Activated CD8-positive, alpha-beta T cell treated with anti-CD3 and anti-CD28 coated beads for 36 hours (primary cell): Measurements from ENCODE around the gene HNRNPUL1. TPM values are rescaled to one million over a fixed set of nuclear protein-coding genes. Genes with fewer than 3 reads are reported as not detected.
A peak's percentile ranks its signal among the peaks of the same experiment; 100 is the strongest.

Experiments
- ATAC-seq: fragments of 200-7000 bp; cut with Tn5 transposase; one replicate; pipeline ENCODE4 v1.10.0; 2021; ENCODE audit warnings: mild to moderate bottlenecking, moderate library complexity
- CTCF ChIA-PET: fragments of 350-600 bp; sonication (Branson Sonifier 250); formaldehyde crosslinking; loops from one replicate; lab custom pipeline; 2021; ENCODE audit warnings: antibody characterized with exemption; lab: Charles Lee
- POLR2A ChIA-PET: fragments of 350-600 bp; sonication (Branson Sonifier 250); formaldehyde crosslinking; loops from one replicate; lab custom pipeline; 2021; ENCODE audit warnings: antibody characterized with exemption; lab: Charles Lee
- DNase-seq: peaks from one replicate; pipeline ENCODE4 v3.0.0-alpha.2; 2020
- H3K27ac Mint-ChIP-seq: one replicate; pipeline ENCODE4 v1.8.0; 2021; ENCODE audit warnings: mild to moderate bottlenecking, mixed read lengths
- H3K27me3 Mint-ChIP-seq: one replicate; pipeline ENCODE4 v1.8.0; 2021; ENCODE audit warnings: mixed read lengths
- H3K36me3 Mint-ChIP-seq: one replicate; pipeline ENCODE4 v1.8.0; 2021; ENCODE audit warnings: low read depth, mixed read lengths
- H3K4me1 Mint-ChIP-seq: one replicate; pipeline ENCODE4 v1.8.0; 2021; ENCODE audit warnings: low read depth, mixed read lengths
- H3K4me3 Mint-ChIP-seq: one replicate; pipeline ENCODE4 v1.8.0; 2021; ENCODE audit warnings: mild to moderate bottlenecking, moderate library complexity, mixed read lengths
- H3K9me3 Mint-ChIP-seq: one replicate; pipeline ENCODE4 v1.8.0; 2021; ENCODE audit warnings: mixed read lengths
- CTCF ChIP-seq: fragments of 200-600 bp; IDR thresholded peaks from one replicate; pipeline ENCODE4 v1.8.0; 2022; ENCODE audit warnings: antibody characterized with exemption, mild to moderate bottlenecking
- intact Hi-C: fragments of 100-400 bp; cut with micrococcal nuclease; formaldehyde crosslinking; loops from one replicate; pipeline ENCODE4 v1.10.0; 2022
- total RNA-seq, 2 experiments: library from RNA; stranded (reverse); gene quantifications; one replicate each; pipeline ENCODE4 v1.2.3, GENCODE V29; 2021

Gene HNRNPUL1
- total RNA-seq, 2 experiments from 2014 or later, result 257 to 259 TPM

- H3K4me3 Mint-ChIP-seq, result no peak overlapping the region
- intact Hi-C loops, result no loop called here
- DNase-seq, result no peak
- peaks cover 7% of the 10 kb centered on the region for H3K27me3 Mint-ChIP-seq
- H3K9me3 Mint-ChIP-seq, result no peaks in the 10 kb centered on the region
- POLR2A ChIA-PET, result interaction anchor here (1.0 kb wide), 1 partner anchor 14 kb away, joined by 3 read pairs; the partner anchor contains the start of gene HNRNPUL1
- no peak for TF ChIP-seq CTCF
- CTCF ChIA-PET, result interaction anchor here (1.3 kb wide), 1 partner anchor 13 kb away, joined by 5 read pairs; no protein-coding TSS in a partner anchor
- no peak for ATAC-seq
- H3K27ac Mint-ChIP-seq, result no peak overlapping the region
- no peaks in the 10 kb centered on the region for H3K36me3 Mint-ChIP-seq
- H3K4me1 Mint-ChIP-seq, result no peaks in the 10 kb centered on the region
Observed at GRCh38 chr19:41249707-41250423, 14.3 kb upstream of the HNRNPUL1 start.

GRCh38 chr19:41253660-41254059 lies 10.5 kb upstream of the HNRNPUL1 start:
- Mint-ChIP-seq H3K9me3 (no peaks in the 10 kb centered on the region), H3K4me1 (no peaks in the 10 kb centered on the region), H3K4me3 (no peak overlapping the region), H3K36me3 (no peaks in the 10 kb centered on the region), H3K27me3 (peaks cover 7% of the 10 kb centered on the region), H3K27ac (no peak overlapping the region)
- ATAC-seq (no peak), DNase-seq (no peak)
- no peak for TF ChIP-seq CTCF
- intact Hi-C loops, result no loop called here
- ChIA-PET POLR2A (no interaction called here), CTCF (no interaction called here)

GRCh38 chr19:41255171-41255570 lies 9.0 kb upstream of the HNRNPUL1 start:
- intact Hi-C loops, result no loop called here
- POLR2A ChIA-PET, result no interaction called here
- ATAC-seq (no peak), DNase-seq (no peak)
- Mint-ChIP-seq H3K9me3 (no peaks in the 10 kb centered on the region), H3K36me3 (no peaks in the 10 kb centered on the region), H3K27me3 (peaks cover 7% of the 10 kb centered on the region), H3K4me1 (no peaks in the 10 kb centered on the region), H3K4me3 (no peak overlapping the region), H3K27ac (no peak overlapping the region)
- no peak for TF ChIP-seq CTCF
- CTCF ChIA-PET, result interaction anchor here (1.3 kb wide), 1 partner anchor 50 kb away, joined by 3 read pairs; no protein-coding TSS in a partner anchor

- Mint-ChIP-seq H3K36me3 (peaks cover 19% of the 10 kb centered on the region), H3K4me1 (peaks cover 20% of the 10 kb centered on the region), H3K9me3 (no peaks in the 10 kb centered on the region), H3K27me3 (no peaks in the 10 kb centered on the region), H3K27ac (peak overlapping the region; percentile 100), H3K4me3 (peak overlapping the region; percentile 95)
- POLR2A ChIA-PET, result interaction anchor here (0.7 to 8.5 kb wide), 4 partner anchors 42 to 289 kb away, joined by 3 to 179 read pairs (median 24); partner anchors contain the start of genes CCDC97 and TGFB1
- no peak for ATAC-seq
- TF ChIP-seq CTCF, result no peak
- CTCF ChIA-PET, result interaction anchor here (1.0 to 5.0 kb wide), 4 partner anchors 41 to 58 kb away, joined by 4 to 59 read pairs (median 8); no protein-coding TSS in a partner anchor
- intact Hi-C loops, result loop anchor here (2.0 to 10.0 kb wide), 4 partner anchors 34 to 93 kb away; partner anchors contain the start of gene TGFB1
- no peak for DNase-seq
Observed at GRCh38 chr19:41261474-41262190, 2.5 kb upstream of the HNRNPUL1 start.
